ENCODE results near the gene B4GALNT1.

DNA sequence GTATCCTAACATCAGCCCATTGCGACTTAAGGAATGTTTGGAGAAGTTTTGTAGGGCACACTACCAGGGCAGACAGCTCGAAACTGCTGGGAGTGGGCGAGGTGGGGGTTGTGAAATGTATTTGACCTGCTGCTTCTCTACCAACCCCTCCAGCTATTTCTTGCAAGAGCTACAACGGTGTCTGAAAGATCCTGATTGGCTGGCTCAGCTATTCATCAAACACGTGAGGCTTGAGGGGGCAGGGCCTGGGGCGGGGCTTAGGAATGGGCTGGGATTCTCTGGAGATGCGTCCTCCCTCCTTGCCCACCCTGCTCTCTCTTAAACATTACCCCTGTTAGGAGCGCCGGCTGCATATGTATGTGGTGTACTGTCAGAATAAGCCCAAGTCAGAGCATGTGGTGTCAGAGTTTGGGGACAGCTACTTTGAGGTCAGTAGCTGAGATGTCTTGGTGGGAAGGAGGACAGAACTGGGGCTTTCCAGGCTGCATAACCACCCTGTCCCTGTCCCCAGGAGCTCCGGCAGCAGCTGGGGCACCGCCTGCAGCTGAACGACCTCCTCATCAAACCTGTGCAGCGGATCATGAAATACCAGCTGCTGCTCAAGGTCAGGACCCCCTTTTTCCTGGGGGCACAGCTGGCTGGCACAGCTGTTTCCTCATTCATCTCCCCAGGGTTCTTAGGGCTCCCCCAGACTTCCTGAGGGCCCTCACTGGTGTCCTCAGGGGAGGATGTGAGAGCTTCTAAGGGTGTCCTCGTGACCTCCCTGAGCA is 18.6 kb downstream of the B4GALNT1 start:
- TF ChIP-seq, protein P1, sequence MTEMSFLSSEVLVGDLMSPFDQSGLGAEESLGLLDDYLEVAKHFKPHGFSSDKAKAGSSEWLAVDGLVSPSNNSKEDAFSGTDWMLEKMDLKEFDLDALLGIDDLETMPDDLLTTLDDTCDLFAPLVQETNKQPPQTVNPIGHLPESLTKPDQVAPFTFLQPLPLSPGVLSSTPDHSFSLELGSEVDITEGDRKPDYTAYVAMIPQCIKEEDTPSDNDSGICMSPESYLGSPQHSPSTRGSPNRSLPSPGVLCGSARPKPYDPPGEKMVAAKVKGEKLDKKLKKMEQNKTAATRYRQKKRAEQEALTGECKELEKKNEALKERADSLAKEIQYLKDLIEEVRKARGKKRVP (CRISPR knock-in tag; IDR thresholded peaks at IDR 0.05): no peak
- TF ChIP-seq TCF7L2 (IDR thresholded peaks at IDR 0.05; ENCODE audit: low read depth, low read length): no peak
- no peak for TF ChIP-seq XRCC5 (optimal IDR thresholded peaks at IDR 0.05; ENCODE audit: low read length)
- TF ChIP-seq CBX2 (IDR thresholded peaks at IDR 0.05; ENCODE audit: low read depth, low read length): no peak
- no peak for TF ChIP-seq CBX2 (CRISPR knock-in tag; IDR thresholded peaks at IDR 0.05; ENCODE audit: low read depth)
- TF ChIP-seq HDAC2 (CRISPR knock-in tag; IDR thresholded peaks at IDR 0.05): no peak
- no peak for TF ChIP-seq CTCF (CRISPR knock-in tag; IDR thresholded peaks at IDR 0.05)
- TF ChIP-seq ZNF367 (CRISPR knock-in tag; IDR thresholded peaks at IDR 0.05; ENCODE audit: borderline replicate concordance): no peak
- TF ChIP-seq ZZZ3 (CRISPR knock-in tag; IDR thresholded peaks at IDR 0.05; ENCODE audit: borderline replicate concordance): no peak
- no peak for TF ChIP-seq SRSF9 (IDR thresholded peaks at IDR 0.05; ENCODE audit: borderline replicate concordance, insufficient read depth, low read depth, low read length, poor library complexity, severe bottlenecking)
- no peak for TF ChIP-seq MAFF (IDR thresholded peaks at IDR 0.05; ENCODE audit: low read depth, low read length)
- TF ChIP-seq ZNF792 (CRISPR knock-in tag; IDR thresholded peaks at IDR 0.05): no peak
- TF ChIP-seq RAD21 (CRISPR knock-in tag; IDR thresholded peaks at IDR 0.05): no peak
